Smooth muscle cell (in vitro differentiated cells): ENCODE results near the gene ITPRIP. TPM values are rescaled to one million over a fixed set of nuclear protein-coding genes. Genes with fewer than 3 reads are reported as not detected.

Experiments
- DNase-seq: peaks from one replicate; lab custom pipeline; 2025; ENCODE audit not compliant: unreplicated experiment; lab: John Stamatoyannopoulos, UW
- H2AFZ ChIP-seq: fragments of 200-600 bp; sonication (generic); 2 replicates; pipeline ENCODE4 v1.6.0; 2016; ENCODE audit warnings: antibody characterized with exemption, low read depth, mild to moderate bottlenecking
- H3F3A ChIP-seq: fragments of 200-600 bp; sonication (generic); 2 replicates; pipeline ENCODE4 v1.6.0; 2017; ENCODE audit warnings: antibody characterized with exemption, low read depth
- H3K27ac ChIP-seq: fragments of 200-600 bp; sonication (generic); 2 replicates; pipeline ENCODE4 v1.5.1; 2016; ENCODE audit warnings: low read depth, mild to moderate bottlenecking
- H3K27me3 ChIP-seq: fragments of 200-600 bp; sonication (generic); 2 replicates; pipeline ENCODE4 v1.6.1; 2016; ENCODE audit warnings: low read depth, mild to moderate bottlenecking
- H3K36me3 ChIP-seq: fragments of 200-600 bp; sonication (generic); 2 replicates; pipeline ENCODE4 v1.5.1; 2016; ENCODE audit warnings: low read depth
- H3K4me1 ChIP-seq: fragments of 200-600 bp; sonication (generic); 2 replicates; pipeline ENCODE4 v1.5.1; 2016; ENCODE audit warnings: low read depth
- H3K4me2 ChIP-seq: fragments of 200-600 bp; sonication (generic); 2 replicates; pipeline ENCODE4 v1.6.0; 2016; ENCODE audit warnings: mild to moderate bottlenecking
- H3K4me3 ChIP-seq: fragments of 200-600 bp; sonication (generic); 2 replicates; pipeline ENCODE4 v1.5.1; 2016; ENCODE audit warnings: mild to moderate bottlenecking
- H3K79me2 ChIP-seq: fragments of 200-600 bp; sonication (generic); 2 replicates; pipeline ENCODE4 v1.6.0; 2016; ENCODE audit warnings: low read depth, mild to moderate bottlenecking
- H3K9ac ChIP-seq: fragments of 200-600 bp; sonication (generic); 2 replicates; pipeline ENCODE4 v1.6.0; 2016; ENCODE audit warnings: low read depth
- H3K9me3 ChIP-seq: fragments of 200-600 bp; sonication (generic); replicated peaks from 2 replicates; pipeline ENCODE4 v1.5.1; 2016; ENCODE audit warnings: low read depth
- H4K20me1 ChIP-seq: fragments of 200-600 bp; sonication (generic); 2 replicates; pipeline ENCODE4 v1.6.0; 2016; ENCODE audit warnings: low read depth
- CTCF ChIP-seq: fragments of 200-600 bp; sonication (generic); IDR thresholded peaks from 2 replicates; pipeline ENCODE4 v1.5.1; 2017; ENCODE audit warnings: borderline replicate concordance, mild to moderate bottlenecking, antibody characterized with exemption; ENCODE audit not compliant: insufficient read depth, poor library complexity, severe bottlenecking
- WGBS: methylation state at CpG from one replicate; pipeline ENCODE4 v1.1.7; 2016; ENCODE audit warnings: low lambda C conversion rate; 5-methylcytosine and 5-hydroxymethylcytosine counted together
- polyA plus RNA-seq: library from polyadenylated mRNA; unstranded; fragments of >200 nt; fragmentation: Nextera tagmentation; extraction: Ambion mirVana; gene quantifications from 2 replicates; pipeline ENCODE4 v1.2.1, GENCODE V29; 2016
- total RNA-seq: library from RNA; depleted of rRNA; stranded (reverse); fragments of >200 nt; gene quantifications from 2 replicates; pipeline ENCODE4 v1.2.3, GENCODE V29; 2014

Gene ITPRIP
- total and polyA plus RNA-seq, 2 experiments from 2014 or later: 33.6 to 59.3 TPM

- H3K27me3 ChIP-seq: no peaks in the 10 kb centered on the region
- no peak for TF ChIP-seq CTCF
- WGBS: 71% methylated on average over 8 of the region's 8 CpGs
- H3K9ac ChIP-seq: no peak overlapping the region
- H3K36me3 ChIP-seq: no peaks in the 10 kb centered on the region
- no peak overlapping the region for H3K27ac ChIP-seq
- no peaks in the 10 kb centered on the region for H3K79me2 ChIP-seq
- no peak overlapping the region for H2AFZ ChIP-seq
- peaks cover 10% of the 10 kb centered on the region for H3K4me1 ChIP-seq
- no peaks in the 10 kb centered on the region for H4K20me1 ChIP-seq
- no peak overlapping the region for H3K4me3 ChIP-seq
- H3F3A ChIP-seq: no peaks in the 10 kb centered on the region
- H3K9me3 ChIP-seq: no peaks in the 10 kb centered on the region
- DNase-seq: no peak
- H3K4me2 ChIP-seq: no peak overlapping the region
Observed at GRCh38 chr10:104367904-104368303, 29.6 kb upstream of the ITPRIP start.

- TF ChIP-seq CTCF: no peak
- H2AFZ ChIP-seq: no peak overlapping the region
- H3K36me3 ChIP-seq: no peaks in the 10 kb centered on the region
- H3K4me3 ChIP-seq: no peak overlapping the region
- no peaks in the 10 kb centered on the region for H3K4me1 ChIP-seq
- no peaks in the 10 kb centered on the region for H3K9me3 ChIP-seq
- 76% methylated on average over 2 of the region's 2 CpGs for WGBS
- no peaks in the 10 kb centered on the region for H3F3A ChIP-seq
- no peak overlapping the region for H3K27ac ChIP-seq
- no peak overlapping the region for H3K9ac ChIP-seq
- H4K20me1 ChIP-seq: no peaks in the 10 kb centered on the region
- no peaks in the 10 kb centered on the region for H3K27me3 ChIP-seq
- H3K4me2 ChIP-seq: no peak overlapping the region
- DNase-seq: no peak
- no peaks in the 10 kb centered on the region for H3K79me2 ChIP-seq
Observed at GRCh38 chr10:104359811-104360210, 21.5 kb upstream of the ITPRIP start.

- peak within 1 kb of the TSS; percentile 87 for H2AFZ ChIP-seq
- no peaks in the 10 kb centered on the region for H4K20me1 ChIP-seq
- peak within 1 kb of the TSS; percentile 2 for H3K9ac ChIP-seq
- peak; percentile 79 for DNase-seq
- peaks cover 13% of the 10 kb centered on the region for H3F3A ChIP-seq
- no peaks in the 10 kb centered on the region for H3K27me3 ChIP-seq
- peak within 1 kb of the TSS; percentile 87 for H3K4me2 ChIP-seq
- WGBS: 9% methylated on average over 42 of the region's 43 CpGs
- H3K9me3 ChIP-seq: no peaks in the 10 kb centered on the region
- H3K36me3 ChIP-seq: no peaks in the 10 kb centered on the region
- no peaks in the 10 kb centered on the region for H3K4me1 ChIP-seq
- peak within 1 kb of the TSS; percentile 56 for H3K4me3 ChIP-seq
- H3K27ac ChIP-seq: no peak within 1 kb of the TSS
- TF ChIP-seq CTCF: peak; percentile 71
- no peaks in the 10 kb centered on the region for H3K79me2 ChIP-seq
Observed at GRCh38 chr10:104353325-104354048, 15.2 kb upstream of the ITPRIP start, which contains the start of gene CFAP58. CFAP58 (plus strand) TSS chr10:104353833; CDS start chr10:104353898, 65 bp downstream.

- Histone ChIP-seq H3K4me3 (no peak overlapping the region), H4K20me1 (no peaks in the 10 kb centered on the region), H3K9me3 (no peaks in the 10 kb centered on the region), H3K27ac (peak overlapping the region; percentile 71), H2AFZ (no peak overlapping the region), H3K4me2 (peak overlapping the region; percentile 87), H3K4me1 (no peaks in the 10 kb centered on the region), H3K36me3 (no peaks in the 10 kb centered on the region), H3K79me2 (no peaks in the 10 kb centered on the region), H3K9ac (no peak overlapping the region), H3K27me3 (no peaks in the 10 kb centered on the region), H3F3A (peaks cover 13% of the 10 kb centered on the region)
- TF ChIP-seq CTCF: no peak
- 94% methylated on average over 1 of the region's 1 CpG for WGBS
- DNase-seq: no peak
Observed at GRCh38 chr10:104351919-104352318, 13.7 kb upstream of the ITPRIP start.
